Raji (cell line): ENCODE data around the gene SDSL.

Experiments
- POLR2A ChIP-seq: IDR thresholded peaks from 2 replicates; pipeline ENCODE4 v1.6.1; 2011; ENCODE audit warnings: low read depth, low read length, control low read depth; ENCODE audit not compliant: insufficient read depth

The SDSL gene

GRCh38 chr12:113463746-113464451, 41.7 kb downstream of the SDSL start:
- no peak for TF ChIP-seq POLR2A

GRCh38 chr12:113464452-113464775, 42.2 kb downstream of the SDSL start:
- no peak for TF ChIP-seq POLR2A

GRCh38 chr12:113464852-113465719, 42.9 kb downstream of the SDSL start:
- no peak for TF ChIP-seq POLR2A

DNA sequence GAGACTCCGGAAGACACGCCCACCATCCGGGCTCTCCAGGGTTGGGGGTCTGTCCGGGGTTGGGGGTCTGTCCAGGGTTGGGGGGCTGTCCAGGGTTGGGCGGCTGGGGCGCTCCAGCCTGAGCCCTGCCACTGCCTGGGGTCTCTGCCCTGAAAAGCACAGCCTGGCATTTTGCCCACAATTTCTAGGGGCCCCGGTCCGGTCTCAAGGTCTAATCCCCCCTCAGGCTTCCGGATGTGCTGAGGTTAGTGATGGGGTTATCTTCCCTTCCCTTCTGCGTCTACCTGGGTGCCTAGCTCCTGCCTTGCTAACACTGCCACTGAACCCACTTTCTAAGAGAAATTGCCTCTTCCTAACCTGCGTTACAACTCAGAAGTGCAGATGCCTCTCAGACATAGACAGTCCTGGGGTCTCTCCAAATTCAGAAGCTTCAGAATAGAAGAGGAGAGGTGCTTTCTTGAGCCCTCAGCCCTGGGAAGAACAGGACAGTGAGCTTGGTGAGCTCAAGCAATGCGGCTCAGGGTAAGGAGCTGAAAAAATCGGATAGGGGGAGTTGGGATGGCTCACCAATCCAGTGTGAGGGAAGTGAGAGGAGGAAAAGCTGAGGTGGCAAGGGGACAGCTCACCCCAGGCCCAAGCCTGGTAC, 43.8 kb downstream of the SDSL start:
- no peak for TF ChIP-seq POLR2A

DNA sequence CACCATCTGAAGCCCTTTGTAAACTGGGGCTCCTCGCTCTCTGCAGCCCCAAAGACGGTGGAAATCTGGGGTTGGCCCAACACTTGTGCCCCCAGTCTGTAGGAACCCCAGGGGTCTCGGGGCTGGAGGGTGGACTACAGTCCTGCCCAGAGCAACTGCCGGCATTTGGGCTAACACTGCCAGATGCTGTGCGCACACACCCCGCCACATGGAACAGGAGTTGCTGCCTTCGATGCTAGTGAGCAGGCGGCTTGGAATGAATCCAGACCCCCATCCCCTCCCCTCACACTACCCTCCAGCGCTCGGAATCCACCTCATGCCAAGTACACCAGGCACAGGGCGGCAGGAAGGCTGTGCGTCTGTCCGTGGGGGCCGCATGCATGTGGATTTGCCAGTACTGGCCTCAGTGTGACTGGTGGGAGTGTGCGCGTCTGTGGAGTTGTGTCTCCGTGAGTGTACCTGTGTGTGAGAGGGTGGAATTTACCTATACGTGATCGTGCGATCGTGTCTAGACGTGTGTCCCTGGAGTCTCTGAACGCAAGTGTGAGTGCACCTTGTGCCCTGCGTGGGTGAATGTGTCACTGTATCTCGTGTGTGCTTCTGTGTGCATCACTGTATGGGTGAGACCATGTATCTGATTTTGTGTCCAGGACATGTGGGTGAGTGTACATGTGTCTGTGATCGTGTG, 44.4 kb downstream of the SDSL start:
- TF ChIP-seq POLR2A: no peak

GRCh38 chr12:113467142-113467501, 44.9 kb downstream of the SDSL start:
- no peak for TF ChIP-seq POLR2A

DNA sequence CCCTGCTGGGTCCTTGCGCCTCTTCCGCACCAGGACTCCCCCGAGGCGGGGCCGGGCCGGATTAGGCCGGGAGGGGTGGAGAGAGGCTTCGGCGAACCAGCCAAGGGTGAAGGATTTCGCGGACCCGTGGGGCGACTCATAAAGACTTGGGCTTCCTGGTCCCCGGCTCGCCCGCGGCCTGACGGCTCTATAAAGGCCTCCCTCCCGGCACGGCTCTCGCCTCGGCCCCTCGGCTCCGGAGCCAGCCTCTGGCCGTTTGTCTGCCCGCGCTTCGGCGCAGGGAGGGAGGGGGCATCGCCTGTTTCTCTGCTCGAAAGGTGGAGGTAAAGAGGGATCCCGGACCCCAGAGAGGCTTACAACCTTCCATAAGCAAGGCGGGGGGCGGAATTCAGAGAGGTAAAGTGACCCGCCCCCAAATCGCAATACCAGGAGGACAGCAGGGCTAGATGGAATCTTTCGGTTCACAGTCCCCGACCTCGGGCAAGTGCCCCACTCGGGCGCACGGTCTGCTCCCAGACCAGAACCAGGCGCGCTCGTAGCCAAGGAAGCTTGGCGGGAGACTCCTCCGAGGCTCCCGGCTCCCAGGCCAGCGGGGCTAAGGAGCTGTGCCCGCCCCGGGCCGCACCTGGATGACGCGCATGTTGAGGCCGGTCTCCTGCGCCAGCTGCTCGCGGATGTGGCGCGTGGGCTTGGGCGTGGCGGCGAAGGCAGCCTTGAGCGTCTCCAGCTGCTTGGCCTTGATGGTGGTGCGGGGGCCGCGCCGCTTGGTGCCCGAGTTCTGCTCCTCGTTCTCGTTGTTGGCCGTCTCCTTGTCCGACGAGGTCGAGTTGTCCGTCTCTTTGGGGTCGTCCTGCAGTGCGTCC, 45.6 kb downstream of the SDSL start:
- TF ChIP-seq POLR2A: no peak

- TF ChIP-seq POLR2A: no peak
These were observed 46.4 kb downstream of the SDSL start for GRCh38 chr12:113468365-113469223.

GRCh38 chr12:113469224-113469948, 47.2 kb downstream of the SDSL start:
- TF ChIP-seq POLR2A: no peak

- TF ChIP-seq POLR2A: no peak
These were observed 48.0 kb downstream of the SDSL start for GRCh38 chr12:113469949-113470743.

DNA sequence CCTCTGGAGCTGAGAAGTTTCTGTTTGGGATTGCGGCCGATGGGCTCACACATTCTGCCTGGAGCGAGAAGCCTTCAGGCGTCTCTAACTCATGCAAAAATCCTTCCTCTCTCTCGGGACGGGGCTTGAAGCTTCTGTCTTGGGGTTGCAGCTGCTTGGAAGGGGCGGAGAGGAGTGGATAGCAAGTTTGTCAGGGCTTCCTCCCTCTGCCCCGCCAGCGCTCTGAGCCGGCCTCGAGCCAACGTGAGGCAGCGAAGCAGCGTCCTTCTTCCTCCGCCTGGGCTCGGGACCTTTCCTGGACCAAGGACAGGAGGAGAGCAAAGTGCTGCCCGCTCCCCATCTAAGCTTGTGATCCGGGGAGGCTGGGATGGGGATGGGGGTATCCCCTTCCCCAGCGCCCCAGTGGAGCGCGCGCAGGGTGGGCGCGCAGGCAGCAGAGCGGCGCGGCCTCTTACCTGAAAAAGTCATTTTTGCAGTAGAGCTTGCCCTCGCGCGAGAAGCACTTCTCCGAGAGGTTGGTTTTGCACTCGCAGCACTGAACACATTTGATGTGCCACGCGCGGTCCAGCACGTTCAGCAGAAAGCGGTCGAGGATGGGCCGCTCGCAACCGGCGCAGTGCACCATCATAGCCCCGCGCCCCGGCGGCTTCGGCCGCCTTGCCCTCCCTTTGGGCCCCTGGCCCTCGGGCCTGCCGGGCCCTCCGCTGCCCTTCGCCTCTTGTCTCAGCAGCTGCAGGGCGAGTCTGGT, 48.9 kb downstream of the SDSL start:
- no peak for TF ChIP-seq POLR2A
